ENCODE measurements around the gene PLA2G7.

DNA sequence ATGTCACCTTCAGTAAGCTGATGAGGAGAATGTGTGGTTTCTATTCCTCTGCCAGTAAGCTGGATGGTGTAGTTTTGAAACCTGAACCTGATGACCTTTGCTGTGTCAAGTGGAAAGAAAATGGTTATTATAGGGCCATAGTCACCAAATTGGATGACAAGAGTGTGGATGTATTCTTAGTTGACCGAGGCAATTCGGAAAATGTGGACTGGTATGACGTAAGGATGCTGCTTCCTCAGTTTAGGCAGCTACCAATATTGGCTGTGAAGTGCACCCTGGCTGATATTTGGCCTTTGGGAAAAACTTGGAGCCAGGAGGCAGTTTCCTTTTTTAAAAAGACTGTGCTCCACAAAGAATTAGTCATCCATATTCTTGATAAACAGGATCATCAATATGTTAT lies 45.5 kb downstream of the PLA2G7 start:
- TF ChIP-seq, protein P1, sequence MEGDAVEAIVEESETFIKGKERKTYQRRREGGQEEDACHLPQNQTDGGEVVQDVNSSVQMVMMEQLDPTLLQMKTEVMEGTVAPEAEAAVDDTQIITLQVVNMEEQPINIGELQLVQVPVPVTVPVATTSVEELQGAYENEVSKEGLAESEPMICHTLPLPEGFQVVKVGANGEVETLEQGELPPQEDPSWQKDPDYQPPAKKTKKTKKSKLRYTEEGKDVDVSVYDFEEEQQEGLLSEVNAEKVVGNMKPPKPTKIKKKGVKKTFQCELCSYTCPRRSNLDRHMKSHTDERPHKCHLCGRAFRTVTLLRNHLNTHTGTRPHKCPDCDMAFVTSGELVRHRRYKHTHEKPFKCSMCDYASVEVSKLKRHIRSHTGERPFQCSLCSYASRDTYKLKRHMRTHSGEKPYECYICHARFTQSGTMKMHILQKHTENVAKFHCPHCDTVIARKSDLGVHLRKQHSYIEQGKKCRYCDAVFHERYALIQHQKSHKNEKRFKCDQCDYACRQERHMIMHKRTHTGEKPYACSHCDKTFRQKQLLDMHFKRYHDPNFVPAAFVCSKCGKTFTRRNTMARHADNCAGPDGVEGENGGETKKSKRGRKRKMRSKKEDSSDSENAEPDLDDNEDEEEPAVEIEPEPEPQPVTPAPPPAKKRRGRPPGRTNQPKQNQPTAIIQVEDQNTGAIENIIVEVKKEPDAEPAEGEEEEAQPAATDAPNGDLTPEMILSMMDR (IDR thresholded peaks at IDR 0.05; ENCODE audit: poor library complexity): no peak
- TF ChIP-seq EZH2 (IDR thresholded peaks at IDR 0.05; ENCODE audit: borderline replicate concordance) (no peak), EZH2phosphoT487 (IDR thresholded peaks at IDR 0.05; ENCODE audit: low read depth, severe bottlenecking, unreplicated experiment) (no peak)

Measured in hepatocyte (in vitro differentiated cells).